HG03571 (cell line): ENCODE results near the gene CEP72.
"Not testable (repeated sequence)": the region's sequence is repeated elsewhere in the genome, so short reads cannot be mapped to it uniquely, and the experiment has no call there.

Experiments used
- ATAC-seq: cut with Tn5 transposase; IDR thresholded peaks from one replicate; pipeline ENCODE4 v1.9.1; 2021; ENCODE audit not compliant: unreplicated experiment

Gene CEP72

GRCh38 chr5:595285-595875, 16.8 kb upstream of the CEP72 start:
- ATAC-seq: no peak

GRCh38 chr5:597871-598563, 14.1 kb upstream of the CEP72 start:
- no peak for ATAC-seq

GRCh38 chr5:598564-598890, 13.6 kb upstream of the CEP72 start:
- no peak for ATAC-seq

- ATAC-seq: no peak
Observed at GRCh38 chr5:600886-601541, 11.1 kb upstream of the CEP72 start.

GRCh38 chr5:601771-602465, 10.2 kb upstream of the CEP72 start:
- no peak for ATAC-seq

GRCh38 chr5:602466-603035, 9.6 kb upstream of the CEP72 start:
- ATAC-seq: no peak

GRCh38 chr5:603081-603998, 8.8 kb upstream of the CEP72 start:
- ATAC-seq: no peak

- no peak for ATAC-seq
Observed at GRCh38 chr5:604391-604831, 7.7 kb upstream of the CEP72 start.

- not testable (repeated sequence) for ATAC-seq
Observed at GRCh38 chr5:605090-605489, 7.0 kb upstream of the CEP72 start.

GRCh38 chr5:606061-606460, 6.1 kb upstream of the CEP72 start:
- no peak for ATAC-seq

- ATAC-seq: no peak
Observed at GRCh38 chr5:606526-607399, 5.4 kb upstream of the CEP72 start.

GRCh38 chr5:607541-608428, 4.4 kb upstream of the CEP72 start:
- ATAC-seq: no peak

GRCh38 chr5:608429-609370, 3.4 kb upstream of the CEP72 start:
- no peak for ATAC-seq

GRCh38 chr5:609506-609905, 2.6 kb upstream of the CEP72 start:
- ATAC-seq: no peak

GRCh38 chr5:610011-610743, 2.0 kb upstream of the CEP72 start:
- no peak for ATAC-seq
